ENCODE results near the gene B3GNT7. TPM values are rescaled to one million over a fixed set of nuclear protein-coding genes. Genes with fewer than 3 reads are reported as not detected.

The B3GNT7 gene
- total RNA-seq, 6 donors from 2014 or later, result 64.5 to 108 (median 87.2) TPM

GRCh38 chr2:231356466-231356844 is 39.1 kb upstream of the B3GNT7 start:
- TF ChIP-seq POLR2AphosphoS5 (IDR thresholded peaks at IDR 0.05), result no peak
- Histone ChIP-seq H3K9me3 (no peaks in the 10 kb centered on the region), H3K27ac (no peak overlapping the region), H3K4me1 (no peaks in the 10 kb centered on the region), H3K36me3 (peaks cover 0 to 7% (median 2%) of the 10 kb centered on the region in 4 donors), H3K27me3 (no peaks in the 10 kb centered on the region), H3K4me3 (no peak overlapping the region)
- DNase-seq (no peak), ATAC-seq (ENCODE audit: low FRiP score in 2 of 2) (no peak)
- WGBS, 2 donors, result 76 to 84% methylated on average over 4 to 5 of the region's 5 CpGs

- H3K9me3 ChIP-seq, result no peaks in the 10 kb centered on the region
- H3K36me3 ChIP-seq, result peaks cover 0 to 11% (median 3%) of the 10 kb centered on the region in 4 donors
- H3K4me1 ChIP-seq, result no peaks in the 10 kb centered on the region
- ATAC-seq (ENCODE audit: low FRiP score in 2 of 2) (no peak), DNase-seq (no peak)
- H3K4me3 ChIP-seq, result no peak overlapping the region
- TF ChIP-seq EP300 (IDR thresholded peaks at IDR 0.05) (no peak), CTCF (IDR thresholded peaks at IDR 0.05) (no peak), POLR2A (IDR thresholded peaks at IDR 0.05) (no peak), POLR2AphosphoS5 (IDR thresholded peaks at IDR 0.05) (no peak)
- no peaks in the 10 kb centered on the region for H3K27me3 ChIP-seq
- WGBS, 2 donors, result 94 to 95% methylated on average over 3 to 7 of the region's 7 CpGs
- no peak overlapping the region for H3K27ac ChIP-seq
Observed at GRCh38 chr2:231357048-231357447, 38.5 kb upstream of the B3GNT7 start.

- Histone ChIP-seq H3K9me3 (no peaks in the 10 kb centered on the region), H3K36me3 (peaks cover 0 to 14% (median 5%) of the 10 kb centered on the region in 4 donors), H3K27me3 (no peaks in the 10 kb centered on the region), H3K27ac (no peak overlapping the region), H3K4me1 (no peaks in the 10 kb centered on the region), H3K4me3 (no peak overlapping the region)
- DNase-seq, result no peak
- TF ChIP-seq POLR2A (IDR thresholded peaks at IDR 0.05) (no peak), POLR2AphosphoS5 (IDR thresholded peaks at IDR 0.05) (no peak), CTCF (IDR thresholded peaks at IDR 0.05) (no peak), EP300 (IDR thresholded peaks at IDR 0.05) (no peak)
- ATAC-seq (ENCODE audit: low FRiP score in 2 of 2), result no peak
- WGBS, 2 donors, result 90 to 95% methylated on average over 4 of the region's 4 CpGs
Observed at GRCh38 chr2:231357931-231358330, 37.6 kb upstream of the B3GNT7 start.

- no peaks in the 10 kb centered on the region for H3K27me3 ChIP-seq
- DNase-seq, result no peak
- H3K4me1 ChIP-seq, result no peaks in the 10 kb centered on the region
- no peak overlapping the region for H3K27ac ChIP-seq
- WGBS, 2 donors, result 95% methylated on average over 10 of the region's 10 CpGs
- no peaks in the 10 kb centered on the region for H3K9me3 ChIP-seq
- ATAC-seq (ENCODE audit: low FRiP score in 2 of 2), result no peak
- no peak overlapping the region for H3K4me3 ChIP-seq
- TF ChIP-seq CTCF (IDR thresholded peaks at IDR 0.05) (no peak), POLR2A (IDR thresholded peaks at IDR 0.05) (no peak), EP300 (IDR thresholded peaks at IDR 0.05) (no peak), POLR2AphosphoS5 (IDR thresholded peaks at IDR 0.05) (no peak)
- peaks cover 0 to 14% (median 5%) of the 10 kb centered on the region in 4 donors for H3K36me3 ChIP-seq
Observed at GRCh38 chr2:231359441-231359840, 36.1 kb upstream of the B3GNT7 start.

GRCh38 chr2:231359948-231360347 is 35.6 kb upstream of the B3GNT7 start:
- TF ChIP-seq POLR2AphosphoS5 (IDR thresholded peaks at IDR 0.05), result no peak
- TF ChIP-seq EP300 (IDR thresholded peaks at IDR 0.05), result no peak
- no peak for TF ChIP-seq CTCF (IDR thresholded peaks at IDR 0.05)
- TF ChIP-seq POLR2A (IDR thresholded peaks at IDR 0.05), result no peak
- Histone ChIP-seq H3K27me3 (no peaks in the 10 kb centered on the region), H3K9me3 (no peaks in the 10 kb centered on the region), H3K4me3 (no peak overlapping the region), H3K36me3 (peaks cover 0 to 14% (median 5%) of the 10 kb centered on the region in 4 donors), H3K4me1 (no peaks in the 10 kb centered on the region), H3K27ac (no peak overlapping the region)
- ATAC-seq (ENCODE audit: low FRiP score in 2 of 2), result no peak
- no peak for DNase-seq
- 94 to 96% methylated on average over 6 to 11 of the region's 11 CpGs for WGBS, 2 donors

All from upper lobe of left lung (tissue), 6 donors.